NCI-H526 (cell line): ENCODE results near the gene FBLN2.
"Not testable (repeated sequence)": the region's sequence is repeated elsewhere in the genome, so short reads cannot be mapped to it uniquely, and the experiment has no call there.

Source experiments
- DNase-seq, 2 experiments: peaks; one replicate each; lab custom pipeline; 2025; lab: John Stamatoyannopoulos, UW

FBLN2 gene

GRCh38 chr3:13549623-13550422 is 898 bp downstream of the FBLN2 start:
- DNase-seq = no peak

GRCh38 chr3:13550423-13550690 is 1.4 kb downstream of the FBLN2 start:
- no peak for DNase-seq

- DNase-seq = no peak
Measured at GRCh38 chr3:13550791-13551360, 2.0 kb downstream of the FBLN2 start.

- DNase-seq = no peak
Measured at GRCh38 chr3:13552857-13553652, 4.1 kb downstream of the FBLN2 start.

- DNase-seq = no peak
Measured at GRCh38 chr3:13553686-13554085, 4.8 kb downstream of the FBLN2 start.

- DNase-seq = no peak
Measured at GRCh38 chr3:13555753-13556152, 6.8 kb downstream of the FBLN2 start.

- DNase-seq = no peak
Measured at GRCh38 chr3:13556207-13556606, 7.3 kb downstream of the FBLN2 start.

- DNase-seq = no peak
Measured at GRCh38 chr3:13556917-13557316, 8.0 kb downstream of the FBLN2 start.

- no peak for DNase-seq
Measured at GRCh38 chr3:13557417-13557816, 8.5 kb downstream of the FBLN2 start.

- DNase-seq = no peak
Measured at GRCh38 chr3:13557926-13558325, 9.0 kb downstream of the FBLN2 start.

- no peak for DNase-seq
Measured at GRCh38 chr3:13558651-13559050, 9.7 kb downstream of the FBLN2 start.

- DNase-seq = no peak
Measured at GRCh38 chr3:13559764-13560525, 11.0 kb downstream of the FBLN2 start.

- DNase-seq = no peak
Measured at GRCh38 chr3:13561376-13561775, 12.5 kb downstream of the FBLN2 start.

GRCh38 chr3:13561967-13562366 is 13.0 kb downstream of the FBLN2 start:
- no peak for DNase-seq

- DNase-seq = not testable (repeated sequence)
Measured at GRCh38 chr3:13562421-13562820, 13.5 kb downstream of the FBLN2 start.

- no peak for DNase-seq
Measured at GRCh38 chr3:13563321-13563720, 14.4 kb downstream of the FBLN2 start.

- no peak for DNase-seq
Measured at GRCh38 chr3:13563911-13564310, 15.0 kb downstream of the FBLN2 start.

GRCh38 chr3:13564751-13565560 is 16.0 kb downstream of the FBLN2 start:
- DNase-seq = no peak

GRCh38 chr3:13565581-13566452 is 16.9 kb downstream of the FBLN2 start:
- DNase-seq = no peak

- no peak for DNase-seq
Measured at GRCh38 chr3:13566453-13566748, 17.5 kb downstream of the FBLN2 start.

GRCh38 chr3:13566769-13567310 is 17.9 kb downstream of the FBLN2 start:
- no peak for DNase-seq
